ENCODE results near the gene TTF1.

TTF1 gene, protein sequence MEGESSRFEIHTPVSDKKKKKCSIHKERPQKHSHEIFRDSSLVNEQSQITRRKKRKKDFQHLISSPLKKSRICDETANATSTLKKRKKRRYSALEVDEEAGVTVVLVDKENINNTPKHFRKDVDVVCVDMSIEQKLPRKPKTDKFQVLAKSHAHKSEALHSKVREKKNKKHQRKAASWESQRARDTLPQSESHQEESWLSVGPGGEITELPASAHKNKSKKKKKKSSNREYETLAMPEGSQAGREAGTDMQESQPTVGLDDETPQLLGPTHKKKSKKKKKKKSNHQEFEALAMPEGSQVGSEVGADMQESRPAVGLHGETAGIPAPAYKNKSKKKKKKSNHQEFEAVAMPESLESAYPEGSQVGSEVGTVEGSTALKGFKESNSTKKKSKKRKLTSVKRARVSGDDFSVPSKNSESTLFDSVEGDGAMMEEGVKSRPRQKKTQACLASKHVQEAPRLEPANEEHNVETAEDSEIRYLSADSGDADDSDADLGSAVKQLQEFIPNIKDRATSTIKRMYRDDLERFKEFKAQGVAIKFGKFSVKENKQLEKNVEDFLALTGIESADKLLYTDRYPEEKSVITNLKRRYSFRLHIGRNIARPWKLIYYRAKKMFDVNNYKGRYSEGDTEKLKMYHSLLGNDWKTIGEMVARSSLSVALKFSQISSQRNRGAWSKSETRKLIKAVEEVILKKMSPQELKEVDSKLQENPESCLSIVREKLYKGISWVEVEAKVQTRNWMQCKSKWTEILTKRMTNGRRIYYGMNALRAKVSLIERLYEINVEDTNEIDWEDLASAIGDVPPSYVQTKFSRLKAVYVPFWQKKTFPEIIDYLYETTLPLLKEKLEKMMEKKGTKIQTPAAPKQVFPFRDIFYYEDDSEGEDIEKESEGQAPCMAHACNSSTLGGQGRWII

DNA sequence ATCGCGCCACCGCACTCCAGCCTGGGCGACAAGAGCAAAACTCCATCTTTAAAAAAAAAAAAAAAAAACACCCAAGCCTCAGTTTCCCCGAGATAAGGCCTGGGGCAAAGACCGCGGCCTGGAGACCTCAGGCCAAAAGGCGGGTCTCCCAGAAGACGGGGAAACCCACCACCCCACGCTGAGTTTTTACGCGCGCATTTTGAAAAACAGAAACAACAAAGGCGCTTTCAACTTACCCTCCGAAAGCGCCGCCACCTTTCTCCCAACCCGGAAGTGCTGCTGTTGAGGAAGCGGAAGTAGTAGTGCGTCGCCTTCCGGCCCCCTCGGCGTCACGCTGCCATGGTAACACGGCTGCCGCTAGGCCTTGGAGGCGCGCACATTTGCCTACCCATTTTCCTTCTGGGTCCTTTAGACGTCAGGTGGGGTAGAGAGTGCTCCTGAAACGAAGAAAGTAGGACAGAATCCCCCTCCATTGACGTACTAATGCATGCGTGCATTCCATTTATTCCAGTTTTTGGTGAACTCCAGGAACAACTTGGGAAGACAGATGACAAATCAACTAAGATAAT lies at the start of gene TTF1:
Gene TTF1 (minus strand): TSS at position 287 of the 569 bp plus-strand sequence. CDS start 4,019 bp downstream, outside the sequence.
- peak; percentile 81 to 96 (median 88) for DNase-seq

DNA sequence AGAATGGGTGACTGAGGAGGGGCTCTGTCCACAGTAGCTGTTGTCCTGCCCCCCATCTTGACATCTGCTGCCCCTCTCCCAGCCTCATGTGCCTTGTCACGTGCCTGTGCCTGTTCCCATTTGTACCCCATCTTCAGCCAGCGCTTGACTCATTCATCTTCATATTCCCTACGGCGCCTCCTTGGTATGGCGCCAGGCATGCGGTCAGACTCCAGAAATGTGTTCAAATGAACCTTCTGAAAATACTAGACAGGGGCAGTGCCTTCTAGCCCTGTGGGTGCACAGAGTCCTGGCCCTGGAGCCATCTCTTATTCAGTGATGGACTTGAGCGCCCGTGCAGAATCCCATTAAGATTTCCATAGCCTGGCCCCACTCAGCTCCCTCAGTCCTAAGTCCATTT lies 49.6 kb upstream of the TTF1 start:
- no peak for DNase-seq

DNA sequence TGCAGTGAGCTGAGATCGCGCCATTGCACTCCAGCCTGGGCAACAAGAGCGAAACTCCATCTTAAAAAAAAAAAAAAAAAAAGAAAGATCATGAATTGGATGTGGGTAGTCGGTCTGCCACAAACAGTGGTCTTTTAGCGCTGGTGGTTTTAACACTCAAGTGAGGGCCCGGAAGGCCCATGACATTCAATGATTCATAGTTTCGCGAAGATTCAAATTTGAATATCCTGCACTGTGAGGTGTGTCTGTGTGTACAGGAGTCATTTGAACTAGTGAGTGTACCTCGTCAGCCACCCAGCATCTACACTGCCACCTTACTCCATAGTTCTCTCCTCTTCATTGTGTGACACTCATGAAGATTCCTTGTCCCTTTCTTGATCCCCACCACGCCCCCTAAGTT lies 44.6 kb upstream of the TTF1 start:
- DNase-seq = no peak

DNA sequence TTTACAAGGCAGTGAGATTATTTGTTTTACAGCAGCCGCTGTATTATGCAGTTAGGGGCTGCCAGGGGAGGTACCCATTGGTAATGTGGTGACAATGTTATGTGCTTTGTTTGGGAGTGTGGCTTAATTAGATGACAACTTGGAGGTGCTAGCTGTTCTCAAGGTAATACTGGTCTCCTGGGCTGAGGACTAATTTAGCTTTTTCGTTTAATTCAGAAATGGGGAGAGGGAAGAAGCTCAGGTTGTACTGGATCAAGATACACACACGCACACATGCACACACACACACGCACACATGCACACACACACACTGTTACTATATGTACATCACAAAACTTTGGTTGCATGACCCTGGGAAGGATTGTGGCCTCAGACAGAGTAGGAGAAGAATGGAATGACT lies 41.3 kb upstream of the TTF1 start:
- no peak for DNase-seq

DNA sequence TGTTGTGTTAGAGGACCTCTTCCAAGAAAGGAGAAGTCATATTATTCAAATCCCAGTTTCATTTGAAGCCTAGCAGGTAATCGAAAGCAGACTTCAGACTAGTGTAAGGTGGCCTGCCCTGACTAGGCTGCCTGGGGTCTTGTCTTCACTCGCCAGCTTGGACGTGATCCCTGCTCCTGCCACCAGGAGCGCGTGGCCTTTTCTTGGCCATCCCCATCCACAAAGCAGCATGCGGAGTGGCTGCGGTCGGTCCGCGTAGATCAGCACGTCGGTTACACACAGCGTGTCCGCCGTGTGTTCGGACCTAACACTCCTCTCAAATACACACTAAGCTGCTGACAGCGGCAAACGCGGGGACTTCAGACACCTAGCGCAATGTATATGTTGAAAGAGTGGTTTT lies 40.7 kb upstream of the TTF1 start:
- DNase-seq = no peak

DNA sequence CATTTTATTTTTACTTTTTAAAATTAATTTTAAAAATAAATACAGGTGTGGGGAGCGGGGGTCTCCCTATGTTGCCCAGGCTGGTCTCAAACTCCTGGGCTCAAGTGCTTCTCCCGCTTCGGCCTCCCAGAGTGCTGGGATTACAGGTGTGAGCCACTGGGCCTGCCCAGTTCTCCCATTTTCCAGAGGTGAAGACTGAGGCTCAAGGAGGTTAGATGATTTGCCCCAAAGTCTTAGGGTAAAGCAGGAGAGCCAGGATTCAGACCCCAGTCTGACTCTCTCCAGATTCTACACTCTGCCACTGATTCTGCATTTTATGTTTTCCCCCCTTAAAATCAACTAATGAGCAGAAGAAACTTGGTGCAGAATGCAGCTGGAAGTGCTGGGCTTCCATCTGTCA lies 40.2 kb upstream of the TTF1 start:
- DNase-seq = no peak

DNA sequence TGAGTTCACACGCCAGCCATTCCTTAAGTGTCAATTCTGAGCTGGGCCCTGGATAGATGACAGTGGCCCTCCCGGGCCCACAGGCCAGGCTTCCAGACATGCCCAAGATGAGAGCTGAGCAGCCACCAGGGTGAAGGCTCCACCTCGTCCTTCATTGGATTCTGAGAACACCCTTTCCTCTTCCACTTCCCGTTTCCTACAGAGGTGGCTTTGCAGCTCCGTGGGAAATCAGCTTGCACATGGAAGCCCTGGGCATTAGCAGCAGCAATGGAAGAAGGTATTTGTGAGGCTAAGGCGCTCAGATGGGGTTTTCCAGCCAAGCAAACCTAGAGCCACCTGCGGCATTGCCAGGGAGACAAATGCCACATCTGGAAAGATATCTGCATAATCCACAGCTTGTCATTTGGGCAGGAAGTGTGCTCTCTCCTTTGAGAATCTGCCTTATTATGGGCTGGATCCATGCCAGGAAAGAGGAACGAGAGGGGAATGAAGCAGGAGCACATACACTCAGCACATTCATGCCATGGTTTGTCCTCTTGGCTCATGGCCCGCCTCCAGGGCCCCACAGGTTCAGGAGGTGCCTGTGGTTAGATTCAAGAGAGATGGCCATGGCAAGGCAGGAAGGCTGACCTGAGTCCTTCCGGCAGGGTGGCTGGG lies 37.4 kb upstream of the TTF1 start:
- DNase-seq = peak in 1 of 3 experiments; percentile 47

DNA sequence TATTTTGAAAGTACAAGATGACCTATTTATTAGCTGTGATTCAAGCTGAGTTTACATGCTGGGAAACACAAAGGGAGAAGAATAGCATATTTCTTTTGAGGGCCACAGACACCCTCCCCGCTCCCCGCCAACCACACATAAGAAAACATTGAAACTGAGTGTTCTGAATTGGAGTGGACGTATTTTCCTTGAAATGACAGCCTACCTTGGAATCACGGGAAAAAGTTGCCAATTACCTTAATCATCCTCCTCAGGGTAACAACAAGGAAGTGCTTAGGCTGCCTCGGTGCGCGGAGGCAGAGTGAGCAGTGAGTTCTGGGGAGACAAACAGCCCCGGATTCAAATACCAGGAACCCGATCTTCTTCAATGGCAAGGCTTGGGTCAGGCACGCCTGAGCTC lies 34.8 kb upstream of the TTF1 start:
- DNase-seq = peak in 1 of 3 experiments; percentile 42

DNA sequence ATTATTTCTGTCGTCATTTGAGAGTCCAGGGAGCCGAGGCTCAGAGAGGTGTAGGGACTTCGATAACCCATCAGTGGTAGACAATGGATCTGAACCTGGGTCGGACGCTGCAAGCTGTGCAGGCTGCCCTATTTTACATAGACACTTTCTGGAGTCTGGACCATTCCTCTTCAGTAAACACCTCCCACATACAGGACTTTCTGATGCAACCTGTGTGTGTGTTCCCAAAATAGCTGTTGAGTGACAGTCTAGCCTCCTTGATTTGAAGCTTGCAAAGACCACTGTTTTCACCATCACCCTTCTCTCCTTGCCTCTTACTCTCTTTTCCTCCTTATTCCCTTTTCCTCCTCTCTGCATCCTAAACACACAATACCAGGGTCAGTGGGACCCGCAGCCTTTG lies 34.1 kb upstream of the TTF1 start:
- DNase-seq = no peak

DNA sequence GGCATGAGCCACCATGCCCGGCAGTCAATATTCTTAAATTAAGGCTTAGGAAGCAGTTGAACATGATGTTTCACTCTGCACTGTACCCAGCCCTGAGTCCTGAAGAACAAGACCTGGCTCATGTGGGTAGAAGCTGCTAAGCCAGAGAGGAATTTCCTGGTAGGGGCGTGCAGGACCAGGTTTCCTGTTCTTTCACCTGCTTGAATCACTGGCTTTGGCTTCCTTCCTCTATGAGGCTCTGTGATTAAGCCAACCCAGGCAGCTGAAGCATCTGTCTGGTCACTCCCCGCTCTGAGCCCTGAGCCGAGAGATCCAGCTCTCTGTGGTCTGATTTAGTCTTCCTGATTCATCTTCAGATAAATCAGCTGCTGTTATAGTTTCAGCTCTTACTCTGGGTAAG lies 32.5 kb upstream of the TTF1 start:
- DNase-seq = no peak

DNA sequence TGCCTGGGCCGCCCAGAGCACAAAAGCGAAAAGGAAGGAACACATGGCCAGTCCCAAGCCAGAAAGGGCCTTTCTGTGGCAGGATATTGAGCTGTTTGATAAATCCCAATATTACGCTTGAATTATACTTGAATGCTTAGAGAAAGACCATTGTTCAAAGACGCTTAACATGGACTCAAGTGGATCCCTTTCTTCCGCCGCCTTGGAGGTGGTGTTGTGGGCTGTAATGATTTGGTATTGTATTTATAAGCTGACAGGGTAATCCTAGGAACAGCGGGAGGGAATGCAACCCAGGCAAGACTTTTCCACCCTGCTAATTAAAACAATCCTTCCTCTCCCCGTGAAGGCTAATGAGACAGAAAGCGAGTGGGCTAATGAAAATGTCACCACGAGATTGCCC lies 28.2 kb upstream of the TTF1 start:
- DNase-seq = peak in 1 of 3 experiments; percentile 14

DNA sequence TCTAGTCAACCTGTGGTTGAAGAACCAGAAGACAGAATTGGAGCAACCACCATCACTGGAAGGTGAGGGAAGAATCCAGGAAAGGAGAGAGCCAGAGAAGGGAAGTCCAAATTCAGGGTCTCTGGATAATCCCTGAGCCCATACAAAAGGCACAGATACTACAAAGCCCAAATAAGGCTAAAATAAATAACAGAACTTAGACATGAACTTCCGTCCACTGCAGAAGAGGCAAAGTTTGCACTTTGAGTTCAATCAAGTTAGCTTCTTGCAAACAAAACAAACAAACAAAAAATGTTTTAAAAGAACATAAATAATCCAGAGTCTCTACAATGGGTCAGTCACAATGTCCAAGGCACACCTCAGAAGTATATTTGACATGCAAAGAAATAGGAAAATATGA lies 24.4 kb upstream of the TTF1 start:
- DNase-seq = no peak

DNA sequence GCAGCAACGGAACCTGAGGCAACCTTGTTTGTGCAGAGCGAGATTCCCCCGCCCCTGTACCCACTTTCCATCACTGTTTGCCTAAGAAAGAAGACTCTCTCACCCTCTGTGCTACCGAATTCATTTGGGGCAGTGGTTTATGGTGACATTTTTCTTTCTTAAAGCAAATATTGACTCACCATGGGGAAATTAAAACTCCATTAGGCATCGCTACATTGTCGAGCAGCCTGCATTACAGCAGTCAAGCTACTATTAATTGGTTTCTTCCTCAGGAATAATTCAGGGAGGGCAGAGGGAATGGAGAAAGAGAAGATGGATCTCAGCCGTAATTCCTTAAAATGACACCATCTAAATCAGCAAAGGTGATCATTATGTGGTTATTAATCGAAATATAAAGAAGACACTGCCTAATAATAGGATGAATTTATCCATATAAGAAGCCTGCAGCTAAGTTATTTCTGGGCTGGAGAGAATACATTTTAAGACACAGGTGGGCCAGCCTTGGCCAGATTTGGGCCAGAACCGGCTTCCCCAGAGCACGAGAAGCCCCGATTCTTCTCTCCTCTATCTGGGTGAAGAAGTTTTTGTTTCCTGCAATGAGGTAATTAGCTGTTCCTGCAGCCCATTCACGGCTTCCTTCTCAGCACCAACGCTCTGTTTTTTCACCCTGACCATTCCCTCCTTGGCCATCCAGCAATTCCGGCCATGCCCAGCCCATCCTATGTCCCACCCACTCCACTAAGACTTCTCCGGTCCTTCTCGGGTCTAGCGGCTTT lies 20.2 kb upstream of the TTF1 start:
- peak in 2 of 3 experiments; percentile 62 to 87 for DNase-seq

DNA sequence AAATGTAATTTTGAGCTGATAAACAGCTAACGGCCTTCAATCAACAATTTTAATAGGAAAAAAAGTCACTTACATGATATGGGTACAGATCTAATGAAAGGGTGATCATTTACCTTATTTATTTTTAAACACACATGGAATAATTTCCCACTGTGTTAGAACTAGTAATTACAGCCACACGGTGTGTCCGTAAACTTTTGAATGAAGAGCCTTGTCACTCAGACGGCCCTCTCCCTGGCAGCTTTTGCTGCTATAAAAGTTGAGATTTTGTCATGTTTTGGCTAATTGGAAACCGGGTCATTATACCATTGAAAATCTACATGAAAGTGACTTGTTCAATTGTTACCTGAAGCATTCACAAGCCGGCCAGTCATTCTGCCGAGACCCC lies 19.0 kb upstream of the TTF1 start:
- DNase-seq = peak in 1 of 3 experiments; percentile 59

DNA sequence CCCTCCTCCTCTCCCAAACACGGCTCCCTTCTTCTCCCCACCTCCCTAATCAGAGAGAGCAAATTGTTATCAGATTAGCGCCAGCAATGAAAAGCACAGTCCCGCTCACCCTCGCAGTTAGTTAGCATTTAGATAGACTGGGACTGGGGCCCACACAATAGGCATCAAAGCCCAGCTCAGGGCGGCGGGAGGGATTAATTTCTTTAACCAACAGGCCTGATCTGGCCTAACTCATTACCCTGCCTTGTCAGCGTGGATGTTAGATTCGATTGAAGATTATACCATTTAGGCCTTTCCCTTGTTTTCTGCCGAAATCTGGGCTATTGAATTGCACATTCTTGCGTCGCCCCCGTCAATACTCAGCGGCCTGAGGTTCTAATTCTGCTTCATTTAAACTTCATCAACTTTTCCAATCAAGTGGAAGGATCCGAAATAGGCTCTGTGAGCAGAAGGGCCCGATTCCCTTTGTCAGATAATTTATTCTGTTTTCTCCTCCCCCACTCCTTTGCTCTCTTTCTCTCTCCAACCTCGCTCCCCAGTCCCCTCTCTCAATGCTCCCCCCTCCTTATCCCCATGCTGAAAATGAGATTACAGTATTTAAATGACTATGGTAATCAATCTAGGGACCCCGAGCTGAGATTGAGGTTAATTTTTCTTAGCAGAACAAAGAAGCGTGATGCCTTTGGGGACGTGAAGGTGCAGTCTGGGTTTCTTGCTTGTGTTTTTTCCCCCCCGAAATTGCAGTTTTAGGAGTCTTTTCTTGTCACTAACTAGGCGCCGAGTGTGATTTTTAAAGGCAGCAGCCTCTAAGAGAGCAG lies 18.4 kb upstream of the TTF1 start:
- peak in 1 of 3 experiments; percentile 35 for DNase-seq

DNA sequence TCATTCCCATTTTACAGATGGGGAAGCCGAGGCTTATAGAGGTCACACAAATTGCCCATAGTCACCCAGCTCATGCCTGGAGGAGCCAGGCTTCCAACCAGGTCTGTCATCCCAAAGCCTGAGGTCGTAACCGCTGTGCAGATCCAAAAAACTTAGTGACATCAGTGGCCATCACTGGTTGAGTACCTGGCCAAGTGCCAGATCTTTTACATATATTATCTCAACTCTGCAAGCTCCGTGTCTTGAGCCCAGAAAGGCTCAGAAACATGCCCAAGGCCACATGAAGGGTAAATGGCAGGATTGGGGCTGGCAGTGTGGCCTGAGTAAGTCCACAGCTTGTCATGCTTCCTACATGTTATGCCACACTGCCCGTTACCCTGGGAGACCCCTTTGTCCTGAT lies 16.9 kb upstream of the TTF1 start:
- no peak for DNase-seq

DNA sequence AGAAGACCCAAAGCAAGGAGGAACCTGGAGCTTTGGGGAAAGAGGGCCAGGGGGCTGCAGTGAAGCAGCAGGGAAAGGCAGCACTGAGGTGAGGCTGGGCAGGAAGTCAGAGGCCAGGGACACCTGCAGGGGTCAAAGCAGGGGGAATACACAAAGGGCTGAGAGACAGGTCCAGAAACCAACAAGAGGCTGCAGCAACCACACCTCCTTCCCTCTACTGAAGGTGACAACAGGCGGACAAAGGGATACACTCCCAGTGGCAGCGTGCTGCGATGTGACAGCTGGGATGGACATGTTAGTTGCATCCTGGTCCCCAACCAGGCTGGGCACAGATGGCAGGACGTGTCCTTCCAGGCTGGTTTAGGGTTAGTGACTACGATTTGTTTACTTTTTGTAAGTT lies 15.9 kb upstream of the TTF1 start:
- no peak for DNase-seq

DNA sequence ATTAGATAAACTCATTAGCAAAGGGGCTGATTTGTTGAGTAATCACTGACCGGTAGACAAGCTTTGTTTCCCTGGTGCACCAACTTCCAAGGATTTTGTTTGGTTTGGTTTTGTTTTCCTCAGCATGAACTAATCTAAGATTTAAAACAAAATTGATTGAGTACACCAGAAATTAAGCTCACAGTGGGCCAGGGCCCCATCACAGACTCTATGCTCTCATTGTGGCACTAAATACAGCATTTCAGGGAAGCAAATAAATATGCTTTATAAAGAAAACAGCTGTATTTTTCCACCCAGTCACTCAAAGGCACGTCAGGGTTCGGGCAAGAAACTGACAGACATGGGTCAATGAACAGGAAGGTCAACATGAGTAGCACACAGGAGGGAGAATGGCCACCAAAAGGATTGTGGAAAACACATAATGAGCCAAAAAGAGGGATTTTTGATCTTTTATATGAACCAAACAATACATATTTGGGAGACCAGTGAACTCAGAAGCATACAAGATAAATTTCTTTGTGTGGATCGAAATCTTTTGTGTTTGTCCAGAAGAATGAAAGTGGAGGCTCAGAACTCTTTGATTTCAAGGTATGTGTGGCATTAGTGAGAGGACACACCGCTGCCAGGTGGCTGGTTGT lies 12.2 kb upstream of the TTF1 start:
- DNase-seq = no peak

DNA sequence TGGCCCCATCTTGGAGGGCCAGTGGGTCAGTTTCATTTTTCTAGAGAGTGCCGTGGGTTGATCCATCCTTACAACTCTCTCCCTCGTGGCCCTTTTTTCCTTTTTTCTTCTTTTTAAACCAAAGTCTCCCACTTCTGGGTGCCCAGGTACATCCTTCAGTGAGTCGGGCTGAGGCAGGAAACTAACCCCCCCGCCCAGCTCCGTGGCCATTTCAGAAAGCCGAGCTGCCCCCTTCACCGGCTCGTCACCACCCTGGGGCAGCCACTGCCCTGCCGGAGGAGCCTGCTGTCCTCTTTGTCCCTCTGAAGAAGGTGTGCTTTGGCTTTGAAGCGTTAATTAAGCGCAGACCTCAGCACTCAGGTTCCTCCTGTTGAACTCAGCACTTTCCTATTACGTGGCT lies 8.5 kb upstream of the TTF1 start:
- DNase-seq = no peak

DNA sequence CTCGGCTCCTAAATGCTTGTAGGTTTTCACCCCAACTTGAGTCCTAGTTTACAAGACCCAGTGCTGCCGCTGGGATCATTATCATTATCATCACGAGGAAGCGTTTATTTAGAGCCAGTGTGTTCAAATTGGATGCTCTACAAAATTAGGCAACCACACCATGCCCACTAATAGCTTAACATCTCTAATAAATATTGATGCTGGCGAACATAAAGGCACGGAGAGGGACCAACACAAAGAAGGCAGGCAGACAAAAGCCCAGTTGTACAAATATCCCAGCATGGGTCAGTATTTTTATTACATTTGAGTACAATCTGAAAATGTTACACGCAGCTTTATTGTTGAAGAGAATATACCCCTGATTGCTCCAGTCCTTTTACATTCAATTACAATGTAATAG lies 8.1 kb upstream of the TTF1 start:
- peak in 1 of 3 experiments; percentile 64 for DNase-seq

DNA sequence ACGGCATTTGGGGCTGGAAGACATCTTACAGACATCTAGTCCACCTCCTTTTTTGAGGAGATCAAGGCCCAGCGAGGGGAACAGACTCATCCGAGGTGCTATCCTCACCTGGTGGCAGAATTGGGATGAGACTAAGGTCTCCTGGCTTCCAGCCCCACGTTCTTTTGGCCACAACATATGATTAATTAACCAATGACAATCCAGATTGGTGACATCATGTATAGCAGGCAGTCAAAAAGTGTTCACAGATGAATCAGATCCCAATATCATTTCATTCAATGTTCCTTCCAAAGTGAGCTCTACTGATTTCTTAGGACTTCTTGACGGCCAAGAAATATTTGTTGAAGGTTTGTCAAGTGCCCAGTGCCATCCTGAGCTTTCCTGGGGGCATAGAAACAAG lies 7.3 kb upstream of the TTF1 start:
- no peak for DNase-seq

Data from NCI-H1417 (cell line).